ENCODE measurements around the gene PLBD2.

The PLBD2 gene

GRCh38 chr12:113396828-113397496 is 38.6 kb downstream of the PLBD2 start:
- DNase-seq, result no peak

- DNase-seq, result no peak
Measured at GRCh38 chr12:113397497-113398197, 39.3 kb downstream of the PLBD2 start.

DNA sequence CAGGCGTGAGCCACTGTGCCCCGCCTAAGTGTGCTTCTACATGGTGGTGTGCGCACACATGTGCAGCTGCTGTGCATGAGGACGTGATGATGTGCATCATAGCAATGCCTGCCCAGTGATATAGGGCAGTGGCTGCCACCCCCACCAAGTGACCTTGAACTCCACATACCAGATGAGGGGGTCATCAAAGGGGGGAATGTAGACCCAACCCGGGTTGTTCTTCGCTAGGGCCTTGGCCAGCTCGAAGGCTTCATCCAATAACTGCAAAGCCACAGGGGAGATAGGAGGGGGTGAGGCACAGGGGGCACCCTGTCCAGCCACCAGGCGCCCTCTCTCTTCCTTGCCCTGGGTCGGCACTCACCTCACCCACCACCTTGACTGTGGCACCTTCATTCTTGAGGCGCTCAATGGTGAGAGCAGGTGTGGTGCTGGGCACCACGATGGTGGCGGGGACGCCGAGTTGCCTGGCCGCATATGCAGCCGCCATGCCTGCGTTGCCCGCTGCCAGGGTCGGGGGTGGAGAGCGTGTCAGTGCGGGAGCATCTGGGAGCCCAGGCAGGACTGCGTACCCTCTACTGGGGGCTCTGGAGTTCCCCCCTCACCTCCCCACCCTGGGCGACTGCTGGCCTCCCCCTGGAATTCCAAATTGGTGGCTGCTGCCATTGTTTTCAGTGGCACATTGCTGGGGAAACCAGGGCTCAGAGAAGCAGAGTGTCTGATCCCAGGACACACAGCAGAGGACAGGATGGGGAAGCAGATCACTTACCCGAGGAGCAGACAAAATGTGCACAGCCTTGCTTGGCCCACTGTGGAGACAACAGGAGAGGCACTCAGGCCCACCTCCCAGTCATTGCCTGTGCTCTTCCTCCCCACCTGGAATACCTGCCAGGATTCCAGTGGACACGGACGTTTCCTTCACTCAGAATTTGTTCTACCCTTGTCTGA is 40.2 kb downstream of the PLBD2 start:
- no peak for DNase-seq

GRCh38 chr12:113399490-113399889 is 41.1 kb downstream of the PLBD2 start:
- no peak for DNase-seq

- DNase-seq, result no peak
Measured at GRCh38 chr12:113400362-113400761, 42.0 kb downstream of the PLBD2 start.

DNA sequence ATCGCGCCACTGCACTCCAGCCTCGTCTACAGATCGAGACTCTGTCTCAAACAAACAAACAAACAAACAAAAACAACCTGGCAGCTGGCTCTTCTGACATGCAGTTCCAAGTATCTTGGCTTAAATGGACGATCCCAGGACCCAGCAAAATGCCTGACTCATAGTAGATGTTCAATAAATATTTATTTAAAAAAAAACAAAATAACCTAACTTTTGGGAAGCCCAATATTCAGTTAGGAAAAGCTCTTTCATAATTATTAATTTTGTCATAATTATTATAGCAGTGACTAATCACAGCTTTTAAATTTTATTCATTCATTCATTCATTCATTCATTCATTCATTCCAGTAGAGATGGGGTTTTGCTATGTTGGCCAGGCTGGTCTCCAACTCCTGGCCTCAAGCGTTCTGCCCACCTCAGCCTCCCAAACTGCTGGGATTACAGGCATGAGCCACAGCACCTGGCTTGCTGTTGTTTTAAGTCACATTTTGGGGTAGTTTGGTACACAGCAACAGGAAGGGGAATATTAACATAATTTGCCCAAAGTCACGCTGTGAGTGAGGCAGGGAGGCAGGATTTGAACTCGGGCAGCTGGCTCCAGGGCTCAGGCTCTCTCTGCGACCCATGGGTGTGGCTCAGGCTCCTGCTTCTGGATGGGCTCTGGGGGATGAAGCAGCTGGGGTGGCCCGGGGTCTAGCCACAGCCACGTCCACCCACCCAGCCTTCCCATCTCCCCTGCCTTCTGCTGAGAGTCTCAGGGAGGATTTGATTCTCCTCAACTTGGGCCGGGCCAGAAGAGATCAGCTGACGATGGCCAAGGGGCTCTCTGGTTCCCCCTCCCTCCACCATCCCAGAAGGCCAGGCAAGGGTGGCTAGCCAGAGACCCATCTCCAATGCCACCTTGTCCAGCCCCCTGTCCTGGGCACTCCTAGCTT is 42.9 kb downstream of the PLBD2 start:
- no peak for DNase-seq

- DNase-seq, result no peak
Measured at GRCh38 chr12:113402586-113403260, 44.3 kb downstream of the PLBD2 start.

DNA sequence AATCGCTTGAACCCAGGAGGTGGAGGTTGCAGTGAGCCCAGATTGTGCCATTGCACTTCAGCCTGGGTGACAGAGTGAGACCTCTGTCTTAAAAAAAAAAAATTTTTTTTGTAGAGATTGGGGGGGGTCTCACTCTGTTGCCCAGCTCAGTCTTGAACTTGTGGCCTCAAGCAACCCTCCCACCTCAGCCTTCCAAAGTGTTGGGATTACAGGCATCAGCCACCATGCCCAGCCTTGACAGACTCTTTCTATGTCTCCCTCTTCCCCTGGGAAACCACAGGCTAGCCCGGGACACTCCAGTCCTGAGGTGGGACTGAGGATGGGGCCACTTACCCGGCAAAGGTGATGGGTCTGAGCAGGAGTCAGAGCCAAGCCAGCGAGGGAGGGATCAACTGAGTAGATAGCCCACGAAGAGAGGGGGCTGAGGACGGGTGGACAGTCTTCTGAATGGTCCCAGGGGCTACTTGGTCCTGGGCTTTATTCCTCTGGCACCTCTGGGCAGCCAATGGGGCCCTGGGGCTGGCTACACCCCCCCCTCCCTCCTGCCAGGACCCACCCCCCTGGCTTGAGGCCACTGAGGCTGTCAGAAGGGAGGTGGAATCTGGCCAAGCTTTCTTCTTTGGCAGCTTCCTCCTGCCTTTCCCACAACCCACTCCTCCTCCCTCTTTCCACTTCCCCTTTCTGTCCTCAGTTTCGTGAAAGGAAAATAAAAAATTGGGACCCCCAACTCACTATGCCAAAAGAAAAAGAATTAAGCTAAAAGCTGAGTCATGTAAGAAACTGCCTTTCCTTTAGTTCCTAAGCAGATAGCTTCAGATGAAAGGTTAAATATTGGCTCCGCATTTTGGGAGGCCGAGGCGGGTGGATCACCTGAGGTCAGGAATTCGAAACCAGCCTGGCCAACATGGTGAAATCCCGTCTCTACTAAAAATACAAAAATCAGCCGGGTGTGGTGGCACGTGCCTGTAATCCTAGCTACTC is 45.3 kb downstream of the PLBD2 start, which contains the start of gene SDS:
Gene SDS, minus strand, starts transcription at position 453 of the 981 bp plus-strand sequence. CDS start 4,179 bp downstream, outside the sequence.
- no peak for DNase-seq

GRCh38 chr12:113405694-113406093 is 47.3 kb downstream of the PLBD2 start:
- no peak for DNase-seq

- no peak for DNase-seq
Measured at GRCh38 chr12:113407931-113408600, 49.7 kb downstream of the PLBD2 start.

DNA sequence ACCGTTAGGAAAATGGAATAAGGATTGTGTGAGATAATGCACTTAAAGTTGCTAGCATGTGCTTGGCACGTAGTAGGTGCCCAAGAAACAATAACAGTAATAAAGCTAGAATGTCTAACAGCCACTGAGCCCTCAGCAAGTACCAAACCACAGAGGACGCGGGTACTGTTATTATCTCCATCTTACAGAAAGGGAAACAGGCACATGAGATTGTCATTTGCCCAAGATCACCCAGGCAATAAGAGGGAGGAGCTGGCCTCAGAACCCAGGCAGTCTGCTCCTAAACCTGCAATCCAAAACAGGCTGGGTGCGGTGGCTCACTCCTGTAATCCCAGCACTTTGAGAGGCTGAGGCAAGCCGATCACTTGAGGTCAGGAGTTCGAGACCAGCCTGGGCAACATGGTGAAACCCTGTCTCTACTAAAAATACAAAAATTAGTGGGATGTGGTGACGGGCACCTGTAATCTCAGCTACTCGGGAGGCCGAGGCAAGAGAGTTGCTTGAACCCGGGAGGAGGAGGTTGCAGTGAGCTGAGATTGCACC is 50.4 kb downstream of the PLBD2 start:
- no peak for DNase-seq

GRCh38 chr12:113409462-113410124 is 51.2 kb downstream of the PLBD2 start:
- DNase-seq, result no peak

DNA sequence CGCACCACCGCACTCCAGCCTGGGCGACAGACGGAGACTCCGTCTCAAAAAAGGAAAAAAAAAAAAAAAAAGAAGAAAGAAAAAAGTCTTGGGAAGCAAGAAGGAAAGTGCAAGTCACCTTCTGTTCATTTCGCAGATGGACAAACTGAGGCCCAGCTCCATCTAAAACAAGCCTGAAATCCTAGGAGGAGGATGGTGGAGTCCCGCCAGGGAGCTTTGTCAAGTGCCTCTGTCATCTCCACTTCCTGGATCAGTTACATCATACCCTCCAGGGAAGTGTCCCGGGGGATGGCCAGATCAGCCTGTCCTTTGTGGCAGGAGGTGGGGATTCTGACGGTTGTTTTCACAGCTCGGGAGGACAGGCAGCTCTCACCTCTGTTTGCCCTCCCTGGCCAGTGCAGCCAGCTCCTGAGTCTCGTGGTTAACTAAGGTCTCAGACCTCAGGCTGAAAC is 55.1 kb downstream of the PLBD2 start:
- DNase-seq, result no peak

- no peak for DNase-seq
Measured at GRCh38 chr12:113414519-113415038, 56.2 kb downstream of the PLBD2 start.

DNA sequence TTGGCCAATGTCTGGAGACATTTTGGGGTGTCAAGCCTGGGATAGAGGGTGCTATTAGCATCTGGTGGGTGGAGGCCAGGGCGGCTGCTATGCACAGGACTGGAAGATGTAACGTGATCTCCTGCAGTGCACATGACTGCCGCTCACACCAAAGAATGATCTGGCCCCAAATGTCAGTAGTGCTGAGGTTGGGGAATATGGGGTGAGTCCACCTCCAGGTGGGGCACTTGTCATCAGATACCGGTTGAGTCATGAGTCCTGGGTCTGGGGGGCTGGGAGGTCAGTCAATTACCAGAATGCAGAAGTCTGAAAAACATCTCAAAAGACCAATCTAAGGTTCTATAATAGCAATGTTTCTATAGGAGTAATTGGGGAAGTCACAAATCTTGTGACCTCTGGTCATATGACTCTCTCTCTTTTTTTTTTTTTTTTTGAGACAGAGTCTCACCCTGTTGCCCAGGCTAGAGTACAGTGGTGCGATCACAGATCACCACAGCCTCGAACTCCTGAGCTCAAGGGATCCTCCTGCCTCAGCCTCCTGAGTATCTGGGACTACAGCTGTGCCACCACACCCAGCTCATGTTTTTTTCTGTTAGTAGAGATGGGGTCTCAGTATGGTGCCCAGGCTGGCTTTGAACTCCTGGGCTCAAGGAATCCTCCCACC is 57.8 kb downstream of the PLBD2 start:
- no peak for DNase-seq

- no peak for DNase-seq
Measured at GRCh38 chr12:113418213-113418879, 60.0 kb downstream of the PLBD2 start.

GRCh38 chr12:113420996-113421595 is 62.7 kb downstream of the PLBD2 start:
- no peak for DNase-seq
